Measurements from ENCODE around the gene E2F6. TPM values are rescaled to one million over a fixed set of nuclear protein-coding genes. Genes with fewer than 3 reads are reported as not detected.

Gene E2F6
- polyA plus RNA-seq, 1 experiment, result 4.9 TPM

- peaks cover 3% of the 10 kb centered on the region for H3K27me3 ChIP-seq (ENCODE audit: control insufficient read depth, insufficient read depth, low read length)
- no peak for DNase-seq (ENCODE audit: low read depth)
- H3K36me3 ChIP-seq (ENCODE audit: control insufficient read depth, insufficient read depth, low read length), result no peaks in the 10 kb centered on the region
- ChIA-PET CTCF (interaction anchor here (1.3 kb wide), 1 partner anchor 78 kb away, joined by 3 read pairs; no protein-coding TSS in a partner anchor), POLR2A (no interaction called here)
- TF ChIP-seq CTCF (IDR thresholded peaks at IDR 0.05; ENCODE audit: insufficient read depth, low read depth, low read length), result no peak
- no peak overlapping the region for H3K4me3 ChIP-seq (ENCODE audit: low read depth, low read length)
Measured at GRCh38 chr2:11505652-11506610, 40.0 kb upstream of the E2F6 start.

GRCh38 chr2:11503354-11503927, 37.5 kb upstream of the E2F6 start:
- Histone ChIP-seq H3K27me3 (ENCODE audit: control insufficient read depth, insufficient read depth, low read length) (peaks cover 7% of the 10 kb centered on the region), H3K36me3 (ENCODE audit: control insufficient read depth, insufficient read depth, low read length) (no peaks in the 10 kb centered on the region), H3K4me3 (ENCODE audit: low read depth, low read length) (no peak overlapping the region)
- CTCF ChIA-PET, result no interaction called here
- no peak for TF ChIP-seq CTCF (IDR thresholded peaks at IDR 0.05; ENCODE audit: insufficient read depth, low read depth, low read length)
- POLR2A ChIA-PET, result no interaction called here
- no peak for DNase-seq (ENCODE audit: low read depth)

DNA sequence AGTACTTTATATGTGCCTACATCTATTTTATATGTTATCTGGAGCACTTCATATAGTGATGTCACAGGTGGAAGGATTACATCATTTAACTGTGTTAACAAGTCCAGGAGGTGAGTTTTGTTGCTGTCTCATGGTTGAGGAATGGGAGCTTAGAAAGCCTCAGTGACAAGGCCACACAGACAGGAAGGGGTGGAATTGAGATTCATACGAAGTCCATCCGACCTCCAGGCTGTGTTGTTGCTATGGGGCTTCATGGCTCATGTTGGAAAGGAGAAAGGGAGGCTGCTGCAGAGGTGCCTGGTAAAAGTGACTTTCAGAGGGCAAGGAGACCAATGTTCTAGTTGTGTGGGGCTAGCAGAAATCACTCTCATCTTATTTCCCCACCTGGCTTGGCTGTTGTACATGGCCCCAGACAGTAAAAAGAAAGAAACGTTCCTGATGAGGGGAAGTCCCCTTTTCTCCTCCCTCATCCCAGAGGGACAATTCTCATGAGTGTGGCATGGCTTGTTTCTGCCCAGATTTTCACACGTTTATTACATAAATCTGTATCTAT, 36.9 kb upstream of the E2F6 start:
- Histone ChIP-seq H3K27me3 (ENCODE audit: control insufficient read depth, insufficient read depth, low read length) (peaks cover 8% of the 10 kb centered on the region), H3K4me3 (ENCODE audit: low read depth, low read length) (no peak overlapping the region), H3K36me3 (ENCODE audit: control insufficient read depth, insufficient read depth, low read length) (no peaks in the 10 kb centered on the region)
- CTCF ChIA-PET, result no interaction called here
- no peak for TF ChIP-seq CTCF (IDR thresholded peaks at IDR 0.05; ENCODE audit: insufficient read depth, low read depth, low read length)
- no peak for DNase-seq (ENCODE audit: low read depth)
- POLR2A ChIA-PET, result no interaction called here

- no peak overlapping the region for H3K4me3 ChIP-seq (ENCODE audit: low read depth, low read length)
- H3K36me3 ChIP-seq (ENCODE audit: control insufficient read depth, insufficient read depth, low read length), result no peaks in the 10 kb centered on the region
- DNase-seq (ENCODE audit: low read depth), result no peak
- ChIA-PET POLR2A (no interaction called here), CTCF (interaction anchor here (0.6 to 1.4 kb wide), 3 partner anchors 11 to 368 kb away, joined by 3 read pairs; a partner anchor contains a TSS)
- H3K27me3 ChIP-seq (ENCODE audit: control insufficient read depth, insufficient read depth, low read length), result peaks cover 10% of the 10 kb centered on the region
- no peak for TF ChIP-seq CTCF (IDR thresholded peaks at IDR 0.05; ENCODE audit: insufficient read depth, low read depth, low read length)
Measured at GRCh38 chr2:11500702-11501303, 34.8 kb upstream of the E2F6 start.
